Vagina (tissue), 2 donors: ENCODE measurements around the gene OR12D1. TPM values are rescaled to one million over a fixed set of nuclear protein-coding genes. Genes with fewer than 3 reads are reported as not detected.

ENCODE experiments used
- DNase-seq, 2 donors: peaks; one replicate each; pipeline ENCODE4 v3.0.0-alpha.2; 2017; ENCODE audit errors: extremely low spot score in 2 of 2
- H3K27ac ChIP-seq: fragments of 200-600 bp; sonication (generic); one replicate; pipeline ENCODE4 v1.5.1; 2019
- H3K27me3 ChIP-seq: fragments of 200-600 bp; sonication (generic); one replicate; pipeline ENCODE4 v1.5.1; 2019
- H3K36me3 ChIP-seq, 2 donors: fragments of 200-600 bp; sonication (generic); one replicate each; pipeline ENCODE4 v1.5.1; 2017 to 2019
- H3K4me1 ChIP-seq: fragments of 200-600 bp; sonication (generic); one replicate; pipeline ENCODE4 v1.5.1; 2019
- H3K4me3 ChIP-seq, 2 donors: fragments of 200-600 bp; sonication (generic); 1 replicate in 1 of 2; 2 replicates in 1 of 2; pipeline ENCODE4 v1.5.1; 2016 to 2019
- H3K9me3 ChIP-seq: fragments of 200-600 bp; sonication (generic); one replicate; pipeline ENCODE4 v1.5.1; 2019
- POLR2A ChIP-seq, 2 donors: fragments of 450-650 bp; IDR thresholded peaks; one replicate each; pipeline ENCODE4 v1.6.1; 2017; ENCODE audit warnings: antibody characterized with exemption in 2 of 2, mild to moderate bottlenecking in 2 of 2, moderate library complexity in 2 of 2
- POLR2AphosphoS5 ChIP-seq, 2 donors: sonication (generic); formaldehyde crosslinking; IDR thresholded peaks; one replicate each; pipeline ENCODE4 v1.9.0; 2017; ENCODE audit warnings: antibody characterized with exemption in 2 of 2, mild to moderate bottlenecking in 2 of 2, low read depth in 1 of 2; ENCODE audit not compliant: insufficient read depth in 1 of 2
- intact Hi-C: fragments of 100-400 bp; cut with DNase I; formaldehyde crosslinking; loops from one replicate; pipeline ENCODE4 v1.15.1; 2023
- total RNA-seq: library from RNA; depleted of rRNA; stranded (reverse); fragments of >200 nt; gene quantifications from one replicate; pipeline ENCODE4 v1.2.3, GENCODE V29; 2016
- TF ChIP-seq, protein P1 (sequence below), 3 experiments: fragments of 450-650 bp in 2 of 3; fragments of 200-600 bp in 1 of 3; sonication (generic) in 1 of 3; IDR thresholded peaks; one replicate each; pipeline ENCODE4 v1.5.1; 2017 to 2019; ENCODE audit warnings: antibody characterized with exemption in 3 of 3, mild to moderate bottlenecking in 2 of 3, moderate library complexity in 2 of 3

The OR12D1 gene
- not detected for total RNA-seq

DNA sequence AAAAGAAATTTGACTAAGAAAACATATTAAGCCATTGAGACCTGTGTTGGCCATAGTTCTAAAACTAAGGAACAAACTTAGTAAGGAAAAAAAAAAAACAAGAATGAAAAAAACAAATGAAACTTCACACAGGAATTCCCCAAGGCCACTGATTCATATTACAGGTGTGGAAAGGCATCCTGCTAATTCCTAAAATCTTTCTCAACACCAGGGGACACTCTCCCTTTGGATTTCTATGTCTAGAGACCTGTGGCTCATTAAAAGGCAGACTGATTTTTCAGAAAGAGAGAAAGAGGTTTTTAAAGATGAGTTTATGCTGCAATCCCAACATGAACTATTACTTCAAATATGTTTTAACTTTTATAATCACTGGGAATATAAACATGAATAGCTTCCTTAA lies at the start of gene OR12D1:
Gene OR12D1 (plus strand): TSS at position 341 of the 400 bp plus-strand sequence.
- no peak within 1 kb of the TSS for H3K27ac ChIP-seq
- no peaks in the 10 kb centered on the region for H3K4me1 ChIP-seq
- H3K4me3 ChIP-seq, result no peak within 1 kb of the TSS
- H3K27me3 ChIP-seq, result no peaks in the 10 kb centered on the region
- H3K36me3 ChIP-seq, result no peaks in the 10 kb centered on the region
- no peak for DNase-seq
- intact Hi-C loops, result no loop called here
- H3K9me3 ChIP-seq, result no peaks in the 10 kb centered on the region
- TF ChIP-seq POLR2A (IDR thresholded peaks at IDR 0.05) (no peak), POLR2AphosphoS5 (IDR thresholded peaks at IDR 0.05; ENCODE audit: insufficient read depth in 1 of 2, low read depth in 1 of 2) (no peak)
- TF ChIP-seq, protein P1, sequence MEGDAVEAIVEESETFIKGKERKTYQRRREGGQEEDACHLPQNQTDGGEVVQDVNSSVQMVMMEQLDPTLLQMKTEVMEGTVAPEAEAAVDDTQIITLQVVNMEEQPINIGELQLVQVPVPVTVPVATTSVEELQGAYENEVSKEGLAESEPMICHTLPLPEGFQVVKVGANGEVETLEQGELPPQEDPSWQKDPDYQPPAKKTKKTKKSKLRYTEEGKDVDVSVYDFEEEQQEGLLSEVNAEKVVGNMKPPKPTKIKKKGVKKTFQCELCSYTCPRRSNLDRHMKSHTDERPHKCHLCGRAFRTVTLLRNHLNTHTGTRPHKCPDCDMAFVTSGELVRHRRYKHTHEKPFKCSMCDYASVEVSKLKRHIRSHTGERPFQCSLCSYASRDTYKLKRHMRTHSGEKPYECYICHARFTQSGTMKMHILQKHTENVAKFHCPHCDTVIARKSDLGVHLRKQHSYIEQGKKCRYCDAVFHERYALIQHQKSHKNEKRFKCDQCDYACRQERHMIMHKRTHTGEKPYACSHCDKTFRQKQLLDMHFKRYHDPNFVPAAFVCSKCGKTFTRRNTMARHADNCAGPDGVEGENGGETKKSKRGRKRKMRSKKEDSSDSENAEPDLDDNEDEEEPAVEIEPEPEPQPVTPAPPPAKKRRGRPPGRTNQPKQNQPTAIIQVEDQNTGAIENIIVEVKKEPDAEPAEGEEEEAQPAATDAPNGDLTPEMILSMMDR (IDR thresholded peaks at IDR 0.05), result no peak

DNA sequence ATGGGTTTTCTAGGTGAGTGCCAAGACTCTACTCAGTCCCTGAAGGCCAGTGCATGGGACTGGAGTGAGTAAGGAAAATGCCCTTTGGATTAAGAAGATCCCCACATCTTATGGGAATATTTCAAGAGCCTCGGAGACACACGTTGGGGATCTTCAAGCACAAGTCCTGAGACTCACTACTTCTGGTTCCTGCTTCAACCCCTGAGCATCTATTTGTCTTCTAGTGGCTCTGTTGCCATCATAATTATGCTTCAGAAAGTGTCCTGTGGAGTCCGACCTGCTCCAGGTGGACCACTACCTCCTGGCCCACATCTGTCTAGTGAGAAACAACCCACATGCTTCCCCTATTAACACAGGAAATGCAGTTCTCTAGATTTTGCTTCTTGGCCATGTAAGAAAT lies 46.0 kb upstream of the OR12D1 start, which contains the start of gene OR5V1:
Gene OR5V1 (minus strand): TSS at position 101 of the 400 bp plus-strand sequence. CDS start 12,670 bp downstream, outside the sequence.
- H3K4me1 ChIP-seq, result no peaks in the 10 kb centered on the region
- no peaks in the 10 kb centered on the region for H3K36me3 ChIP-seq
- no peak within 1 kb of the TSS for H3K27ac ChIP-seq
- H3K9me3 ChIP-seq, result no peaks in the 10 kb centered on the region
- H3K27me3 ChIP-seq, result no peaks in the 10 kb centered on the region
- intact Hi-C loops, result loop anchor here (5.0 kb wide), 1 partner anchor 561 kb away; no protein-coding TSS in a partner anchor
- H3K4me3 ChIP-seq, result no peak within 1 kb of the TSS
- TF ChIP-seq, protein P1 (IDR thresholded peaks at IDR 0.05), result no peak
- TF ChIP-seq POLR2A (IDR thresholded peaks at IDR 0.05) (no peak), POLR2AphosphoS5 (IDR thresholded peaks at IDR 0.05; ENCODE audit: insufficient read depth in 1 of 2, low read depth in 1 of 2) (no peak)
- DNase-seq, result no peak

DNA sequence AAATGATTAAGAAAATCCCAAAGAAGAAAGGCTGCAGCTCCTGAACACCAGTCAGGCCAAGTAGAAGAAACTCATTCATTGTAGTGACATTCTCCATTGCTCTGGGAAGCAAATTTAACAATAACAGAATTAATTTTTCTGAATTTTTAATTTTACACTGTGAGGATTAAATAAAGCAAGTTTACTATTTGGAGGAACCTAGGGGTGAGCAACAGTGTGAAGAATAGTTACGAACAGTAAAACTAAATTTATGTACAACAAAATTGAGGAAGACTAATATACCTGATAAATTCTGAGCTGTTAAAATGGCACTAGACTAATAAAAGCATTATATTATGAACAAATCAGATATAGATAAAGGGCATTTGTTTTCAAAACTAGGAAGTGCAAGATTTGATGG lies 39.5 kb upstream of the OR12D1 start, which contains the start of gene OR12D3:
Gene OR12D3 (minus strand): TSS at position 101 of the 400 bp plus-strand sequence. CDS start 4 bp downstream, at position 97.
- H3K9me3 ChIP-seq, result no peaks in the 10 kb centered on the region
- no peaks in the 10 kb centered on the region for H3K4me1 ChIP-seq
- TF ChIP-seq POLR2AphosphoS5 (IDR thresholded peaks at IDR 0.05; ENCODE audit: insufficient read depth in 1 of 2, low read depth in 1 of 2) (no peak), POLR2A (IDR thresholded peaks at IDR 0.05) (no peak)
- TF ChIP-seq, protein P1 (IDR thresholded peaks at IDR 0.05), result no peak
- no peak within 1 kb of the TSS for H3K27ac ChIP-seq
- intact Hi-C loops, result no loop called here
- DNase-seq, result no peak
- no peak within 1 kb of the TSS for H3K4me3 ChIP-seq
- H3K36me3 ChIP-seq, result no peaks in the 10 kb centered on the region
- no peaks in the 10 kb centered on the region for H3K27me3 ChIP-seq

DNA sequence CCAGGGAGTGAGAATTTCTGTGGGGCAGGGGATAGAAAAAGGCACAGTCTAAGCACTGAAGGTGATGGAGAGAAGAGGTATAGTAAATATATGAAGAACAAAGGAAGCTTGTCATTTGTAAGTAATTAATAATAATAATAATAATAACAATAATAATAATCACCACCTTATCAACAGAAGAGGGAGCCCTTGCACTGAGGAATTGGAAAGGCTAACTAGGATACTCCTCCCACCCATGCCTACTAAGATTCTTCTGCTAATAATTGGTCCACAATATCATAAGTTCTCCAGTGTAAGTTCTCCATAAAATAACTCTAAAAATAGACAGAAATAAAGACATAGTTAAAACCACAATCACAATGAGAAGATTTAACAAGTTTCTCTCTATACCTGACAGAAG lies 38.7 kb upstream of the OR12D1 start:
- intact Hi-C loops, result no loop called here
- no peaks in the 10 kb centered on the region for H3K27me3 ChIP-seq
- H3K27ac ChIP-seq, result no peak overlapping the region
- H3K4me1 ChIP-seq, result no peaks in the 10 kb centered on the region
- H3K36me3 ChIP-seq, result no peaks in the 10 kb centered on the region
- no peak for DNase-seq
- TF ChIP-seq, protein P1 (IDR thresholded peaks at IDR 0.05), result no peak
- TF ChIP-seq POLR2AphosphoS5 (IDR thresholded peaks at IDR 0.05; ENCODE audit: insufficient read depth in 1 of 2, low read depth in 1 of 2) (no peak), POLR2A (IDR thresholded peaks at IDR 0.05) (no peak)
- no peak overlapping the region for H3K4me3 ChIP-seq
- H3K9me3 ChIP-seq, result no peaks in the 10 kb centered on the region

DNA sequence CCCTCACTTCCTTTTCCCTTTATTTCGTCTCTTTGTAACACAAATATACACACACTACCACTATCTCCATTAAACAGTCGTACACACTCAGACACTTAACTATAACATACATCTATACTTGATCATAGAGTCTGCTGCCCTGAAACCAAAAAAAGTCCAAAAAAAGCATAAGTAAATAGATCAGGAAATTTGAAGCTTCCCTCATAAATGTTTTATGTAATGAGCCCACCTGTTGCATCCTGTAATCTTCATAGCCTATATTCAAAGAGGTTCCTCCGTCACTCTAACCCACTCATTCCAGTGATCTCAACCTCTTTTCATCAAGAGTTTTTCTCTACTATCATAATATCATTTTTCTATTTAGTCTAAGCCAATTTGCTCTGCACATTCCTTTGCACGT lies 26.2 kb upstream of the OR12D1 start:
- intact Hi-C loops, result no loop called here
- no peak for TF ChIP-seq POLR2AphosphoS5 (IDR thresholded peaks at IDR 0.05; ENCODE audit: insufficient read depth in 1 of 2, low read depth in 1 of 2)
- TF ChIP-seq POLR2A (IDR thresholded peaks at IDR 0.05), result no peak
- TF ChIP-seq, protein P1 (IDR thresholded peaks at IDR 0.05), result no peak
- DNase-seq, result no peak
- Histone ChIP-seq H3K27ac (no peak overlapping the region), H3K4me3 (no peak overlapping the region), H3K36me3 (no peaks in the 10 kb centered on the region), H3K27me3 (no peaks in the 10 kb centered on the region), H3K4me1 (no peaks in the 10 kb centered on the region), H3K9me3 (no peaks in the 10 kb centered on the region)
